Measurements from ENCODE around the gene STX17. TPM values are rescaled to one million over a fixed set of nuclear protein-coding genes. Genes with fewer than 3 reads are reported as not detected.
A peak's percentile ranks its signal among the peaks of the same experiment; 100 is the strongest.

STX17 gene
- total RNA-seq, 1 donor from 2014 or later = 18.3 TPM

DNA sequence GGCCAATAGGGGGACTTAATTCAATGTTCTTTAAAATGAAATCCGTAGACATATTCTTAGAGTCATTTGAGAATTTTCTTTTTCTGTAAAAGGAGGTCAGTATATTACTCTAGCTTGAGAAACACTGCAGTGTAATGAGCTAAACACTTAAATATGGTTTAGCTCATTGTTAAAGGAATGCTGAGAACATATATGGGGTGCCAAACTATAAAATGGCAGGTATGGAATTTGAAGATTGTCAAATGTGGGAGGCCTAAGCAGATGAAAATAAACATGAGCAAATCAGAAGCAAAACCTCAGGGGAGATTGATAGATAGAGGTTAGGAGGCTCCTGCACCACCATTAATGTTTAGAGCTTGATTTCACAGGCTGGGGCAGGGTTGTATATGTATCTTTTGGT, 57.9 kb downstream of the STX17 start:
- TF ChIP-seq CTCF (conservative IDR thresholded peaks at IDR 0.05; ENCODE audit: low read depth, low read length) = no peak
- no peak overlapping the region for H3K4me3 ChIP-seq (ENCODE audit: low read depth, low read length)
- DNase-seq (ENCODE audit: low read depth) = no peak

DNA sequence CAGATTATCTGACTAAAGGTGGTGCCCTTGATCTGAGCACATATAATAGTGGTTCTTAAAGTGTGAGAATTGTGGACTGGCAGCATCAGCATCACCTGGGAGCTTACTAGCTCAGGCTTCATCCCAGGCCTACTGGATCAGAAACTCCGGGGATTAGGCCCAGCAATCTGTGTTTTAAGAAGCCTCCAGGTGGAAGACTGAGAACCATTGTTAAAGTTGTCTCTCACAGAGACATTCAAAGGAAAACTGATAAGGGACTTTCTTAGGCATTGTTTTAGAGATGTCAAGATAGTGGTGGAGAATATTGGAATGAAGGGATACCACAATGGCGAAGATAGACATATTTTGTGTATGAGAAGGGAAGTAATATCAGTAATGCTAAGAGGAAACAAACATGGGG, 59.5 kb downstream of the STX17 start:
- no peak for DNase-seq (ENCODE audit: low read depth)
- no peak for TF ChIP-seq CTCF (conservative IDR thresholded peaks at IDR 0.05; ENCODE audit: low read depth, low read length)
- no peak overlapping the region for H3K4me3 ChIP-seq (ENCODE audit: low read depth, low read length)

GRCh38 chr9:99966716-99967115, 60.3 kb downstream of the STX17 start:
- DNase-seq (ENCODE audit: low read depth) = peak; percentile 72
- no peak for TF ChIP-seq CTCF (conservative IDR thresholded peaks at IDR 0.05; ENCODE audit: low read depth, low read length)
- H3K4me3 ChIP-seq (ENCODE audit: low read depth, low read length) = no peak overlapping the region

DNA sequence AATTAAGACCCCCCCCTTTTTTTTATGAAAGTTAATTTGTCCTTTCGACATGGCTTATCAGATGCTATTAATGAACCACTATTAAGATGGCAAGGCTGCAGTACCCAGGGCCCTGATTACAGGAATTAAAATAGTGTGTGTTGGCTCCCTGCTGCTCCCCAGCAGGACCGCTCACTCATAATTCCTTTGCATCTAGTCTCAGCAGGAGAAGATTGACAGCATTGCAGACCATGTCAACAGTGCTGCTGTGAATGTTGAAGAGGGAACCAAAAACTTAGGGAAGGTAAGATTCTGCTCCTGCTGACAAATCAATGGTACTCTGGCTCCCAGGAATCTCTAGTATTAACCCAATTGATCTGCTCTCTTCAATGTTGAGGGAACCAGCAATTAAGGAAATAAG, 61.0 kb downstream of the STX17 start:
- H3K4me3 ChIP-seq (ENCODE audit: low read depth, low read length) = no peak overlapping the region
- DNase-seq (ENCODE audit: low read depth) = no peak
- TF ChIP-seq CTCF (conservative IDR thresholded peaks at IDR 0.05; ENCODE audit: low read depth, low read length) = no peak

GRCh38 chr9:99970481-99970880, 64.0 kb downstream of the STX17 start:
- no peak overlapping the region for H3K4me3 ChIP-seq (ENCODE audit: low read depth, low read length)
- DNase-seq (ENCODE audit: low read depth) = no peak
- no peak for TF ChIP-seq CTCF (conservative IDR thresholded peaks at IDR 0.05; ENCODE audit: low read depth, low read length)

DNA sequence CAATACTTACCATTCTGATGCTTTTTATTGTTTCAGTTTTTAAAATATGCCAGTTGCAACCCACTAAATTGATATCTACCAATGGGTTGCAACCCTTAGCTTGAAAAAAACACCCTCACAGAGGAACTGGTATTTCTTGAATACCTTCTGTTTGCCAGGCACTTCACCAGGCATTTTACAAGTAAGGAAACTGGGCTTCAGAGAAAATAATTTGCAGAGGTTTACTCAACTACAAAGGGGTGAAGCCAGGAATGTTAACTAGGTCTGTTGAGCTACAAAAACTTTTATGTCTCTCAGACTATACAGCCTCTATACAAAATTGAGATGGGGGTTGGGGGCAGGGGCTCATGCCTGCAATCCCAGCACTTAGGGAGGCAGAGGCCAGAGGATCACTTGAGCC, 65.0 kb downstream of the STX17 start:
- no peak overlapping the region for H3K4me3 ChIP-seq (ENCODE audit: low read depth, low read length)
- no peak for TF ChIP-seq CTCF (conservative IDR thresholded peaks at IDR 0.05; ENCODE audit: low read depth, low read length)
- DNase-seq (ENCODE audit: low read depth) = no peak

- no peak for TF ChIP-seq CTCF (conservative IDR thresholded peaks at IDR 0.05; ENCODE audit: low read depth, low read length)
- no peak for DNase-seq (ENCODE audit: low read depth)
- H3K4me3 ChIP-seq (ENCODE audit: low read depth, low read length) = no peak overlapping the region
These were observed 67.0 kb downstream of the STX17 start for GRCh38 chr9:99973455-99973854.
